Gastrocnemius medialis (tissue), 4 donors: Measurements from ENCODE around the gene TRAF1. TPM values are rescaled to one million over a fixed set of nuclear protein-coding genes. Genes with fewer than 3 reads are reported as not detected.

Source experiments
- ATAC-seq, 2 donors: fragments of 150-250 bp; one replicate each; pipeline ENCODE4 v1.9.1; 2016
- DNase-seq, 2 donors: peaks; one replicate each; pipeline ENCODE4 v3.0.0-alpha.2; 2019
- H3K27ac ChIP-seq, 4 donors: fragments of 200-600 bp; sonication (generic); 1 replicate in 1 of 4; 2 replicates in 3 of 4; pipeline ENCODE4 v1.5.1; 2016 to 2018; ENCODE audit warnings: mild to moderate bottlenecking in 2 of 4, moderate library complexity in 1 of 4
- H3K27me3 ChIP-seq, 3 donors: fragments of 200-600 bp; sonication (generic) in 2 of 3; 1 replicate in 1 of 3; 2 replicates in 2 of 3; pipeline versions ENCODE4 v1.5.1 to v1.6.0; 2016 to 2019; ENCODE audit warnings: mild to moderate bottlenecking in 1 of 3, moderate library complexity in 1 of 3
- H3K36me3 ChIP-seq, 2 donors: fragments of 200-600 bp; sonication (generic) in 1 of 2; one replicate each; pipeline ENCODE4 v1.5.1; 2017 to 2018
- H3K4me1 ChIP-seq, 2 donors: fragments of 200-600 bp; sonication (generic) in 1 of 2; one replicate each; pipeline ENCODE4 v1.5.1; 2016 to 2017; ENCODE audit warnings: mild to moderate bottlenecking in 2 of 2
- H3K4me3 ChIP-seq, 4 donors: fragments of 200-600 bp; sonication (generic) in 3 of 4; 1 replicate in 1 of 4; 2 replicates in 3 of 4; pipeline ENCODE4 v1.5.1; 2016 to 2019; ENCODE audit warnings: mild to moderate bottlenecking in 2 of 4
- H3K9me3 ChIP-seq, 3 donors: fragments of 200-600 bp; sonication (generic) in 2 of 3; 1 replicate in 1 of 3; 2 replicates in 2 of 3; pipeline ENCODE4 v1.5.1; 2016 to 2019
- CTCF ChIP-seq, 5 experiments: fragments of 450-650 bp in 3 of 5; fragments of 200-600 bp in 2 of 5; sonication (generic) in 2 of 5; IDR thresholded peaks in 4 of 5; conservative IDR thresholded peaks in 1 of 5; 1 replicate in 4 of 5; 2 replicates in 1 of 5; pipeline ENCODE4 v1.5.1; 2016 to 2019; ENCODE audit warnings: antibody characterized with exemption in 5 of 5, mild to moderate bottlenecking in 3 of 5, moderate library complexity in 3 of 5
- POLR2A ChIP-seq, 2 donors: fragments of 450-650 bp; IDR thresholded peaks; one replicate each; pipeline ENCODE4 v1.6.1; 2017; ENCODE audit warnings: antibody characterized with exemption in 2 of 2, mild to moderate bottlenecking in 2 of 2, moderate library complexity in 2 of 2
- in situ Hi-C, 4 donors: fragments of 200-750 bp; cut with MboI; loops; one replicate each; pipeline versions ENCODE4 v1.15.0 to v1.8.0; 2017; ENCODE audit warnings: low sequenced_read_pairs in 4 of 4
- intact Hi-C: fragments of 100-400 bp; cut with DNase I; formaldehyde crosslinking; loops from one replicate; pipeline ENCODE4 v1.15.1; 2023; ENCODE audit warnings: low total_unique reads
- total RNA-seq, 4 donors: library from RNA; depleted of rRNA; stranded (reverse); fragments of >200 nt; gene quantifications; one replicate each; pipeline versions ENCODE4 v1.1.0 to v1.2.3, GENCODE V29; 2016

Gene TRAF1
- total RNA-seq, 4 donors from 2014 or later, result 0.42 to 1.6 (median 0.77) TPM

DNA sequence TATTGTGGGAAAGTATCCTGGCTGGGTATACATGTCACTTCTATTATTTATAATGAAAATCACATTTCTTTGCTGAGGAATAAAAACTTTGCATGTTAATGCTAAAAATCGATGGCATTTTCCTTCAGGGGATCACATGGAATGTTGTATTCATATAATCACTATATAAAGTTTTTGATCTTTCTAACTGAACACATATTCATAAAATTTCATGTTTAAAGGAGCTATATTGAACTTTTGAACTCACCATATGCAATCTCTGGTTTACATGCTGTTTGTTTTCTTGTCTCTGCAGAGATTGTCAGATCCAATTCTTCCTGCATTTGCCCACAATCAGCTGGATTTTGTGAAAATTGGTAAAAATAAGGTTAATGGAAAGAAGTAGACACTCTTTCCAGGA, 33.4 kb upstream of the TRAF1 start:
- no peak for DNase-seq
- in situ Hi-C loops (no loop called here), intact Hi-C loops (no loop called here)

GRCh38 chr9:120956862-120957261, 30.3 kb upstream of the TRAF1 start:
- Histone ChIP-seq H3K9me3 (no peaks in the 10 kb centered on the region), H3K4me3 (no peak overlapping the region), H3K36me3 (no peaks in the 10 kb centered on the region), H3K27me3 (no peaks in the 10 kb centered on the region), H3K27ac (no peak overlapping the region), H3K4me1 (no peaks in the 10 kb centered on the region)
- in situ Hi-C loops, result no loop called here
- DNase-seq, result no peak
- ATAC-seq, result no peak
- TF ChIP-seq POLR2A (IDR thresholded peaks at IDR 0.05) (no peak), CTCF (IDR thresholded peaks at IDR 0.05 in 4 of 5, conservative IDR thresholded peaks at IDR 0.05 in 1 of 5) (no peak)
- intact Hi-C loops, result no loop called here

More for the DNA sequence above, 33.4 kb upstream of the TRAF1 start:
- Histone ChIP-seq H3K4me3 (no peak overlapping the region), H3K36me3 (no peaks in the 10 kb centered on the region), H3K9me3 (no peaks in the 10 kb centered on the region), H3K27ac (no peak overlapping the region), H3K4me1 (no peaks in the 10 kb centered on the region), H3K27me3 (no peaks in the 10 kb centered on the region)
- ATAC-seq, result no peak
- TF ChIP-seq CTCF (IDR thresholded peaks at IDR 0.05 in 4 of 5, conservative IDR thresholded peaks at IDR 0.05 in 1 of 5) (no peak), POLR2A (IDR thresholded peaks at IDR 0.05) (no peak)

DNA sequence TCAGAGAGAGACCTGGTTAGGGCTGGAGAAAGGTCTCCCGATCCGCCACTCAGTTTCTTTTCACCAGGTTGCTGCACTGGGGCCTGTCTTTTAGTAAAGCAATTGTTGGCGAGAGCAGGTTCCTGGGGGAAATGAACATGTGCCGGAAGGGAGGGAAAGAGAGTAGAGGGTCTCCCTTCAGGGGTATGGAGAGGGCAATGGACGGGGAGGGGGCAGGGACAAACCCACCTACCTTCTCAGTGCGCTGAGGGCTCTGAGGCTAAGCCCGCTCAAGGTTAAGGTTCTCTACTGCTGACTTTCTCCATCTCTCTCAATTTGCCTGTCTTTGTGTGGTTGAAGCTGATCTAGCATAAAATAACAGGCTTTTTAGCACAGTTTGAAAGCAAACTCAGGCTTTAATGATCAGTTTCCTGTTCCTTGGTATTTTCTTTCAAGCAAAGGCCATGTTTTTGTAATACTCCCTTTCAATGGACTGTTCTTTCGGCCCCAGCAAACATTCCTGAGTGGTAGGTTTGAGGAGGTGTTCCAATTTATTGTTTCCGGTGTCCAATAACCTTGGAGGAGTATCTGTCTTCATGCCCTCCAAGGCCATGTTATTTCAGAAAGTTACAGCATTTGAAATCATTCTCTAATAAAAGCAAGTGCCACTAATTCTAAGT, 25.5 kb upstream of the TRAF1 start:
- H3K27ac ChIP-seq, result no peak overlapping the region
- no peaks in the 10 kb centered on the region for H3K27me3 ChIP-seq
- no peaks in the 10 kb centered on the region for H3K9me3 ChIP-seq
- no peak overlapping the region for H3K4me3 ChIP-seq
- TF ChIP-seq CTCF (IDR thresholded peaks at IDR 0.05 in 4 of 5, conservative IDR thresholded peaks at IDR 0.05 in 1 of 5) (no peak), POLR2A (IDR thresholded peaks at IDR 0.05) (no peak)
- H3K4me1 ChIP-seq, result no peaks in the 10 kb centered on the region
- intact Hi-C loops (no loop called here), in situ Hi-C loops (no loop called here)
- no peaks in the 10 kb centered on the region for H3K36me3 ChIP-seq
- DNase-seq (no peak), ATAC-seq (no peak)

DNA sequence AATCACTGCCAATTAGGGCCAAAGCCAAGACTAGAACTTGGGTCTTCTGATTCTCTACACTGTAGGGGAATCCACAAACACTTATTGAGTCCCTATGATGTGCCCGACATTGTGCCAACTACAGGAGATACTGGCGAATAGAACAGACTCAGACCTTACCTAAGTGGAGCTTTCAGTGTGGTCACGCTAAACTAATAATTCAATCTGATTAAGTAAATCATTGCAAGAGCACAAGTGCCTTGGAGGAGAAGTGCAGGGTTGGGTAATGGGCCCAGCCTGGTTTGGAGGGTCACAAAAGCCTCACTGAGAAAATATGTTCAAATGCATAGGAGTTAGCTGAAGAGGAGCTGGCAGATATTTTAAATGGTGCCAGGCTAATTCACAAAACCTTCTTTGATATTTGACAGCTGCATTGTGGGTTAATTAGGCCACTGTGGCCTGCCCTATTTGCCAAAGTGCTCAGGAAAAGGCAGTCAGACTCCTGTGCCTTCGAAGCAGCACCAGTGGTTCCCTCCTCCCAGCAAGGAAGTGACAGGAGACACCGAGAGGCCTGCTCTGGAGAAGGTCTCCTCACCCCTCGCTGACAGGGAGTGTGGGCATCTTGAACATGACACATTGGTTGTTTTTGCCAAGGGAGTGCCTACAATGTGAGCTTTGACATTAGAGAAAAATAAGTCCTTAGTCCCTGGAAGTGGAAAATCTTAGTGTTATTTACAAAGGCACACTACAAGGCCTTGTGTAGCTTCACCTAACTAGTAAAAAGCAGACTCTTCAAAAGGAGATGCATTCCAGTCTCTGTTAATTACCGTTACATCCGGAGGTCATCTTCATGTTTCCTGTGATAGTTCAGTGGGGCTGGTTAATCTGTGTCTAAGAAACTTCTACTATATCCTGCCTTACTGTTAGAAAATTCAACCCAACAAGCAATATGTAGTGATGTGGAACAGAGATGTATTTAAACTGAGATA, 24.1 kb upstream of the TRAF1 start:
- DNase-seq (no peak), ATAC-seq (no peak)
- no peaks in the 10 kb centered on the region for H3K9me3 ChIP-seq
- TF ChIP-seq POLR2A (IDR thresholded peaks at IDR 0.05) (no peak), CTCF (IDR thresholded peaks at IDR 0.05 in 4 of 5, conservative IDR thresholded peaks at IDR 0.05 in 1 of 5) (no peak)
- no peak overlapping the region for H3K27ac ChIP-seq
- H3K4me3 ChIP-seq, result no peak overlapping the region
- intact Hi-C loops, result no loop called here
- in situ Hi-C loops, result no loop called here
- no peaks in the 10 kb centered on the region for H3K27me3 ChIP-seq
- H3K36me3 ChIP-seq, result no peaks in the 10 kb centered on the region
- H3K4me1 ChIP-seq, result no peaks in the 10 kb centered on the region
